Measurements from ENCODE around the gene DEPDC4. TPM values are rescaled to one million over a fixed set of nuclear protein-coding genes. Genes with fewer than 3 reads are reported as not detected.

Gene DEPDC4
- total RNA-seq, 4 donors from 2014 or later = 0.64 to 2.3 (median 0.72) TPM; not detected in 1

GRCh38 chr12:100258127-100258526, 8.8 kb downstream of the DEPDC4 start:
- WGBS = 91% methylated on average over 1 of the region's 1 CpG
- Histone ChIP-seq H3K4me3 (no peak overlapping the region), H3K36me3 (no peaks in the 10 kb centered on the region), H3K4me1 (no peaks in the 10 kb centered on the region), H3K27me3 (no peaks in the 10 kb centered on the region), H3K9me3 (no peaks in the 10 kb centered on the region), H3K27ac (no peak overlapping the region)
- no peak for TF ChIP-seq POLR2AphosphoS5 (IDR thresholded peaks at IDR 0.05)
- no peak for TF ChIP-seq EP300 (IDR thresholded peaks at IDR 0.05)
- TF ChIP-seq POLR2A (IDR thresholded peaks at IDR 0.05) = no peak
- no peak for TF ChIP-seq CTCF (IDR thresholded peaks at IDR 0.05)
- DNase-seq (ENCODE audit: low spot score in 2 of 2) = no peak

- WGBS = 84% methylated on average over 1 of the region's 1 CpG
- DNase-seq (ENCODE audit: low spot score in 2 of 2) = no peak
- H3K4me3 ChIP-seq = no peak overlapping the region
- H3K9me3 ChIP-seq = no peaks in the 10 kb centered on the region
- H3K4me1 ChIP-seq = no peaks in the 10 kb centered on the region
- TF ChIP-seq POLR2A (IDR thresholded peaks at IDR 0.05) = no peak
- TF ChIP-seq POLR2AphosphoS5 (IDR thresholded peaks at IDR 0.05) = no peak
- no peak for TF ChIP-seq CTCF (IDR thresholded peaks at IDR 0.05)
- no peak for TF ChIP-seq EP300 (IDR thresholded peaks at IDR 0.05)
- no peak overlapping the region for H3K27ac ChIP-seq
- no peaks in the 10 kb centered on the region for H3K36me3 ChIP-seq
- H3K27me3 ChIP-seq = no peaks in the 10 kb centered on the region
These were observed 12.0 kb downstream of the DEPDC4 start for GRCh38 chr12:100254876-100255275.

- 92% methylated on average over 1 of the region's 1 CpG for WGBS
- no peak for TF ChIP-seq POLR2AphosphoS5 (IDR thresholded peaks at IDR 0.05)
- TF ChIP-seq POLR2A (IDR thresholded peaks at IDR 0.05) = no peak
- no peak for TF ChIP-seq CTCF (IDR thresholded peaks at IDR 0.05)
- TF ChIP-seq EP300 (IDR thresholded peaks at IDR 0.05) = no peak
These were observed 13.4 kb downstream of the DEPDC4 start for GRCh38 chr12:100253437-100253836.

GRCh38 chr12:100251917-100252316, 15.0 kb downstream of the DEPDC4 start:
- WGBS = 79% methylated on average over 2 of the region's 2 CpGs
- H3K36me3 ChIP-seq = no peaks in the 10 kb centered on the region
- no peaks in the 10 kb centered on the region for H3K4me1 ChIP-seq
- H3K4me3 ChIP-seq = no peak overlapping the region
- no peak for TF ChIP-seq EP300 (IDR thresholded peaks at IDR 0.05)
- TF ChIP-seq POLR2A (IDR thresholded peaks at IDR 0.05) = no peak
- no peak for TF ChIP-seq POLR2AphosphoS5 (IDR thresholded peaks at IDR 0.05)
- no peak for TF ChIP-seq CTCF (IDR thresholded peaks at IDR 0.05)
- DNase-seq (ENCODE audit: low spot score in 2 of 2) = no peak
- no peak overlapping the region for H3K27ac ChIP-seq
- no peaks in the 10 kb centered on the region for H3K27me3 ChIP-seq
- H3K9me3 ChIP-seq = no peaks in the 10 kb centered on the region

More at GRCh38 chr12:100253437-100253836, 13.4 kb downstream of the DEPDC4 start:
- Histone ChIP-seq H3K36me3 (no peaks in the 10 kb centered on the region), H3K4me1 (no peaks in the 10 kb centered on the region), H3K27me3 (no peaks in the 10 kb centered on the region), H3K27ac (no peak overlapping the region), H3K9me3 (no peaks in the 10 kb centered on the region), H3K4me3 (no peak overlapping the region)
- DNase-seq (ENCODE audit: low spot score in 2 of 2) = no peak

GRCh38 chr12:100249941-100250340, 16.9 kb downstream of the DEPDC4 start:
- WGBS = 95% methylated on average over 7 of the region's 7 CpGs
- Histone ChIP-seq H3K27ac (no peak overlapping the region), H3K4me1 (no peaks in the 10 kb centered on the region), H3K4me3 (no peak overlapping the region), H3K9me3 (no peaks in the 10 kb centered on the region), H3K27me3 (no peaks in the 10 kb centered on the region), H3K36me3 (no peaks in the 10 kb centered on the region)
- TF ChIP-seq POLR2AphosphoS5 (IDR thresholded peaks at IDR 0.05) = no peak
- TF ChIP-seq CTCF (IDR thresholded peaks at IDR 0.05) = no peak
- no peak for TF ChIP-seq POLR2A (IDR thresholded peaks at IDR 0.05)
- TF ChIP-seq EP300 (IDR thresholded peaks at IDR 0.05) = no peak
- no peak for DNase-seq (ENCODE audit: low spot score in 2 of 2)
